Right atrium auricular region (tissue), 2 donors: ENCODE results near the gene DRAM1. TPM values are rescaled to one million over a fixed set of nuclear protein-coding genes. Genes with fewer than 3 reads are reported as not detected.

Experiments used
- DNase-seq: peaks from one replicate; pipeline ENCODE4 v3.0.0-alpha.2; 2019; ENCODE audit warnings: low spot score
- H3K27ac ChIP-seq, 2 donors: fragments of 200-600 bp; sonication (generic); 1 replicate in 1 of 2; 2 replicates in 1 of 2; pipeline ENCODE4 v1.5.1; 2016 to 2019
- H3K27me3 ChIP-seq, 2 donors: fragments of 200-600 bp; sonication (generic); one replicate each; pipeline versions ENCODE4 v1.5.1 to v1.6.0; 2017 to 2019
- H3K36me3 ChIP-seq: fragments of 200-600 bp; sonication (generic); one replicate; pipeline ENCODE4 v1.5.1; 2016
- H3K4me1 ChIP-seq, 2 donors: fragments of 200-600 bp; sonication (generic); one replicate each; pipeline versions ENCODE4 v1.5.1 to v1.6.0; 2017 to 2019
- H3K4me3 ChIP-seq, 2 donors: fragments of 200-600 bp; sonication (generic); 1 replicate in 1 of 2; 2 replicates in 1 of 2; pipeline ENCODE4 v1.5.1; 2017 to 2019; ENCODE audit warnings: mild to moderate bottlenecking in 1 of 2, moderate library complexity in 1 of 2
- H3K9me3 ChIP-seq, 2 donors: fragments of 200-600 bp; sonication (generic); one replicate each; pipeline ENCODE4 v1.5.1; 2019
- total RNA-seq, 2 donors: library from RNA; depleted of rRNA; stranded (reverse); fragments of >200 nt; gene quantifications; one replicate each; pipeline ENCODE4 v1.1.0, GENCODE V29; 2016
- TF ChIP-seq, protein P1 (sequence below), 2 donors: fragments of 200-600 bp; sonication (generic); IDR thresholded peaks; one replicate each; pipeline ENCODE4 v1.5.1; 2019; ENCODE audit warnings: antibody characterized with exemption in 2 of 2

Gene DRAM1
- total RNA-seq, 2 donors from 2014 or later = 3.9 to 12.7 TPM

DNA sequence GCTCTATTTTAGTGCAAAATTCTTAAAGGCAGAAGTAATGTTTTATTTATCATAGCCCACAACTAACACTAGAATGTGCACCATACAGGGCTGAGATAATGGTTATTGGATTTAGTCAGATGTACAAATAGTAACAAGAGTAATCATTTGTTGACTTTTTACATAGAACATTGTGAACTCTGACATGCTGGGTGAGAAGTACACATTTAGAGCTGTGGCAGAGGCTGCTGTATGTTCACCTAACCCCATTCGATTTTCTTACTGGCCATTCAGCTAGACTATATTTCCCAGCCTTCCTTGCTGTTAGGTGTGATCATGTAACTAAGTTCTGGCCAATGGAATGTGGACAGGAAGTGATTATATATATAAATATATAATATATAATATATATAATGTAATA, 89.1 kb downstream of the DRAM1 start:
- no peak for DNase-seq

DNA sequence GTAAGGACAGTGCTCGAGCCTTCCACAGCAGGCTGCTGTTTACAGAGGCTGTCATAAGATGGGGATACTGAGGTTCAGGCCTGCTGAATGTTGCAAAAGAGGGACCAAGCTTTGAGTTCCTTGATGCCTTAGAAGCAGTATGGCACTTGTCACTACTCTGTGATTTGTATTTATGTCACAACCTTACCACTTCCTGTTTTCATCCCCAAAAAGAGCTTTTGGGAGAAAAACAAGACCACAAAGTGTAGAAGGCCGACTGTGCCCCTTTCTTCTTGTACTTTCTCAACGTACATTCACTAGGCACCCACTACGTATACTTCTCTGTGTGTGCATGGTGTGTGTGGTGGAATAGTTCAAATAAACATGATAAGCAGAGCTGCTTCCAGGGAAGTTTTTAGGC, 90.1 kb downstream of the DRAM1 start:
- TF ChIP-seq, protein P1, sequence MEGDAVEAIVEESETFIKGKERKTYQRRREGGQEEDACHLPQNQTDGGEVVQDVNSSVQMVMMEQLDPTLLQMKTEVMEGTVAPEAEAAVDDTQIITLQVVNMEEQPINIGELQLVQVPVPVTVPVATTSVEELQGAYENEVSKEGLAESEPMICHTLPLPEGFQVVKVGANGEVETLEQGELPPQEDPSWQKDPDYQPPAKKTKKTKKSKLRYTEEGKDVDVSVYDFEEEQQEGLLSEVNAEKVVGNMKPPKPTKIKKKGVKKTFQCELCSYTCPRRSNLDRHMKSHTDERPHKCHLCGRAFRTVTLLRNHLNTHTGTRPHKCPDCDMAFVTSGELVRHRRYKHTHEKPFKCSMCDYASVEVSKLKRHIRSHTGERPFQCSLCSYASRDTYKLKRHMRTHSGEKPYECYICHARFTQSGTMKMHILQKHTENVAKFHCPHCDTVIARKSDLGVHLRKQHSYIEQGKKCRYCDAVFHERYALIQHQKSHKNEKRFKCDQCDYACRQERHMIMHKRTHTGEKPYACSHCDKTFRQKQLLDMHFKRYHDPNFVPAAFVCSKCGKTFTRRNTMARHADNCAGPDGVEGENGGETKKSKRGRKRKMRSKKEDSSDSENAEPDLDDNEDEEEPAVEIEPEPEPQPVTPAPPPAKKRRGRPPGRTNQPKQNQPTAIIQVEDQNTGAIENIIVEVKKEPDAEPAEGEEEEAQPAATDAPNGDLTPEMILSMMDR (IDR thresholded peaks at IDR 0.05) = no peak

More for the DNA sequence above, 89.1 kb downstream of the DRAM1 start:
- Histone ChIP-seq H3K27me3 (no peaks in the 10 kb centered on the region), H3K36me3 (no peaks in the 10 kb centered on the region), H3K4me3 (no peak overlapping the region), H3K27ac (no peak overlapping the region), H3K9me3 (no peaks in the 10 kb centered on the region), H3K4me1 (no peaks in the 10 kb centered on the region)
- TF ChIP-seq, protein P1 (IDR thresholded peaks at IDR 0.05) = no peak

DNA sequence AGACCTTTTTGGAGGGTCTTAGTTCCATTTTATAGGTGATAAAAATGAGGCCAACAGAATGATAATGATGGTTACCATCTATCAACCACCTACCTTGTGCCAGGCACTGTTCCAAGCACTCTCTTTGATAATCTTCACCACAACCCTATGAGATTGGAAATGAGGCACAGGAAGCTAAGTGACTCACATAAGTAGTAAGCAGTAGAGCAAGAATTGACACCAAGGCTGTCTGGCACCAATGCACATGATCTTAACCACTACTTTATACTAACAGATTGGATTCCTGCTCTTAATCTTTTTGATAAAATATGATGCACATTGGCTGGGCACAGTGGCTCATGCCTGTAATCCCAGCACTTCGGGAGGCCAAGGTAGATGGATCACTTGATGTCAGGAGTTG, 91.4 kb downstream of the DRAM1 start:
- no peaks in the 10 kb centered on the region for H3K27me3 ChIP-seq
- H3K36me3 ChIP-seq = no peaks in the 10 kb centered on the region
- H3K27ac ChIP-seq = no peak overlapping the region
- TF ChIP-seq, protein P1 (IDR thresholded peaks at IDR 0.05) = no peak
- no peak for DNase-seq
- H3K4me3 ChIP-seq = no peak overlapping the region
- H3K4me1 ChIP-seq = no peaks in the 10 kb centered on the region
- H3K9me3 ChIP-seq = no peaks in the 10 kb centered on the region

More for the DNA sequence above, 90.1 kb downstream of the DRAM1 start:
- Histone ChIP-seq H3K4me1 (no peaks in the 10 kb centered on the region), H3K4me3 (no peak overlapping the region), H3K9me3 (no peaks in the 10 kb centered on the region), H3K27ac (no peak overlapping the region), H3K36me3 (no peaks in the 10 kb centered on the region), H3K27me3 (no peaks in the 10 kb centered on the region)
- no peak for DNase-seq

Other genes with a start within 250 kb of the DRAM1 start
- 100 to 1,000 TPM in 1 of 2 donors, 10 to 100 TPM in 1; 97.9 to 137 TPM for gene CHPT1, start 179.9 kb upstream of the DRAM1 start, total RNA-seq
- not detected for gene SYCP3, start 138.1 kb upstream of the DRAM1 start, total RNA-seq
- 10 to 100 TPM; 25.3 to 32.6 TPM for gene GNPTAB, start 46.6 kb upstream of the DRAM1 start, total RNA-seq
- gene WASHC3, start 184.4 kb downstream of the DRAM1 start, total RNA-seq = 10 to 100 TPM; 44.1 to 52.6 TPM
- 10 to 100 TPM in 1 of 2 donors, 1 to 10 TPM in 1; 8.1 to 15.4 TPM for gene NUP37, start 242.5 kb downstream of the DRAM1 start, total RNA-seq
- 1 to 10 TPM in 1 of 2 donors, under 1 TPM in 1; 0.28 to 2.2 TPM for gene PARPBP, start 242.6 kb downstream of the DRAM1 start, total RNA-seq